GM12878 (cell line): Measurements from ENCODE around the gene GAS2. TPM values are rescaled to one million over a fixed set of nuclear protein-coding genes. Genes with fewer than 3 reads are reported as not detected.

Experiments
- ATAC-seq: fragments of 200-7000 bp; cut with Tn5 transposase; 3 replicates; pipeline ENCODE4 v1.9.1; 2020; ENCODE audit warnings: mild to moderate bottlenecking, moderate library complexity
- BruUV-seq: library from RNA; stranded (reverse); fragments of 400-500 nt; replicated peaks from 2 replicates; lab custom pipeline; 2021; lab: Mats Ljungman, UMichigan
- CTCF ChIA-PET: fragments of 300-600 bp; sonication (Branson Sonifier 250); formaldehyde crosslinking; extraction: SDS; loops from one replicate; lab custom pipeline; 2021; ENCODE audit warnings: inconsistent platforms; lab: Yijun Ruan, JAX
- POLR2A ChIA-PET: fragments of 350-600 bp; formaldehyde crosslinking; extraction: SDS; loops from one replicate; lab custom pipeline; 2021; ENCODE audit warnings: inconsistent platforms; lab: Charles Lee
- RAD21 ChIA-PET: fragments of 300-600 bp; sonication (Branson Sonifier 250); formaldehyde crosslinking; loops from one replicate; lab custom pipeline; 2023; ENCODE audit warnings: antibody characterized with exemption; ENCODE audit not compliant: unreplicated experiment; lab: Charles Lee
- SMC1A ChIA-PET: fragments of 300-600 bp; sonication (Branson Sonifier 250); formaldehyde crosslinking; loops from one replicate; lab custom pipeline; 2023; ENCODE audit not compliant: unreplicated experiment, uncharacterized antibody; lab: Charles Lee
- DNase-seq: peaks from one replicate; pipeline ENCODE4 v3.0.0-alpha.2; 2011; ENCODE audit warnings: low read depth, low spot score
- FAIRE-seq: peaks from 3 replicates; lab custom pipeline; 2011; peaks lifted over from hg19 to GRCh38; lab: Jason Lieb, UNC
- H2AFZ ChIP-seq: 2 replicates; pipeline ENCODE4 v1.6.0; 2011; ENCODE audit warnings: low read depth, low read length, control low read depth; ENCODE audit not compliant: control insufficient read depth
- H3K27ac ChIP-seq: 2 replicates; pipeline ENCODE4 v1.5.1; 2011; ENCODE audit warnings: control low read depth; ENCODE audit not compliant: control insufficient read depth, insufficient read depth
- H3K27me3 ChIP-seq, 2 experiments: replicated peaks in 1 of 2; 2 replicates each; pipeline versions ENCODE4 v1.6.0 to v1.6.1; 2011; ENCODE audit warnings: low read length in 1 of 2; ENCODE audit not compliant: control insufficient read depth in 2 of 2, insufficient read depth in 2 of 2
- H3K36me3 ChIP-seq, 2 experiments: 2 replicates each; pipeline ENCODE4 v1.5.1; 2011; ENCODE audit warnings: low read length in 1 of 2; ENCODE audit not compliant: control insufficient read depth in 2 of 2, insufficient read depth in 2 of 2
- H3K4me1 ChIP-seq: 2 replicates; pipeline ENCODE4 v1.6.1; 2011; ENCODE audit warnings: mild to moderate bottlenecking, low read length, moderate library complexity, mixed read lengths; ENCODE audit not compliant: control insufficient read depth, insufficient read depth
- H3K4me2 ChIP-seq: 2 replicates; pipeline ENCODE4 v1.6.0; 2011; ENCODE audit warnings: control low read depth; ENCODE audit not compliant: control insufficient read depth, insufficient read depth
- H3K4me3 ChIP-seq: fragments of 200-600 bp; sonication (generic); 2 replicates; pipeline ENCODE4 v1.5.1; 2016
- H3K79me2 ChIP-seq: 2 replicates; pipeline ENCODE4 v1.6.0; 2011; ENCODE audit warnings: low read length; ENCODE audit not compliant: control insufficient read depth, insufficient read depth
- H3K9ac ChIP-seq: 2 replicates; pipeline ENCODE4 v1.8.0; 2011; ENCODE audit warnings: low read length, control low read depth, mixed read lengths; ENCODE audit not compliant: control insufficient read depth, insufficient read depth
- H3K9me3 ChIP-seq: replicated peaks from 3 replicates; pipeline ENCODE4 v1.5.1; 2011; ENCODE audit warnings: mild to moderate bottlenecking, low read length; ENCODE audit not compliant: control insufficient read depth, insufficient read depth
- H4K20me1 ChIP-seq: 2 replicates; pipeline ENCODE4 v1.6.0; 2011; ENCODE audit not compliant: control insufficient read depth, insufficient read depth
- ATF7 ChIP-seq: fragments of 450-650 bp; IDR thresholded peaks from 2 replicates; pipeline ENCODE4 v1.6.1; 2016; ENCODE audit warnings: low read depth, mild to moderate bottlenecking
- CEBPB ChIP-seq, 2 experiments: fragments of 150-350 bp in 1 of 2; IDR thresholded peaks; 2 replicates each; pipeline ENCODE4 v1.6.1; 2012 to 2014; ENCODE audit warnings: low read depth in 2 of 2, low read length in 2 of 2, borderline replicate concordance in 1 of 2, inconsistent platforms in 1 of 2
- CREB1 ChIP-seq: IDR thresholded peaks from 2 replicates; pipeline ENCODE4 v1.6.1; 2012; ENCODE audit warnings: low read depth, mild to moderate bottlenecking, inconsistent platforms
- CREM ChIP-seq: IDR thresholded peaks from 2 replicates; pipeline ENCODE4 v1.6.1; 2014; ENCODE audit warnings: antibody characterized with exemption, low read depth
- DPF2 ChIP-seq: fragments of 450-650 bp; IDR thresholded peaks from 2 replicates; pipeline ENCODE4 v1.6.1; 2017; ENCODE audit warnings: mild to moderate bottlenecking
- ETV6 ChIP-seq, 2 experiments: fragments of 450-650 bp in 1 of 2; IDR thresholded peaks in 1 of 2; conservative IDR thresholded peaks in 1 of 2; 2 replicates each; pipeline ENCODE4 v1.6.1; 2014; ENCODE audit warnings: antibody characterized with exemption in 1 of 2, borderline replicate concordance in 1 of 2, low read depth in 1 of 2, mild to moderate bottlenecking in 1 of 2, moderate library complexity in 1 of 2
- EZH2 ChIP-seq: IDR thresholded peaks from 2 replicates; pipeline ENCODE4 v1.6.1; 2012; ENCODE audit warnings: low read depth, mild to moderate bottlenecking, control low read depth, inconsistent platforms, low read length, borderline replicate concordance; ENCODE audit not compliant: control insufficient read depth
- IKZF2 ChIP-seq, 2 experiments: fragments of 450-650 bp; IDR thresholded peaks; 2 replicates each; pipeline ENCODE4 v1.6.1; 2017; ENCODE audit warnings: mild to moderate bottlenecking in 2 of 2, moderate library complexity in 2 of 2
- KAT2A ChIP-seq: conservative IDR thresholded peaks from 2 replicates; pipeline ENCODE4 v1.6.1; 2011; ENCODE audit warnings: low read depth, low read length; ENCODE audit not compliant: control insufficient read depth
- MEF2A ChIP-seq: IDR thresholded peaks from 2 replicates; pipeline ENCODE4 v1.6.1; 2011; ENCODE audit warnings: low read depth, mild to moderate bottlenecking, low read length, moderate library complexity; ENCODE audit not compliant: insufficient read depth
- SIX5 ChIP-seq: IDR thresholded peaks from 2 replicates; pipeline ENCODE4 v1.6.1; 2011; ENCODE audit warnings: mild to moderate bottlenecking, low read depth, low read length, moderate library complexity; ENCODE audit not compliant: severe bottlenecking
- SMARCA5 ChIP-seq: fragments of 450-650 bp; IDR thresholded peaks from 2 replicates; pipeline ENCODE4 v1.6.1; 2017; ENCODE audit warnings: mild to moderate bottlenecking
- TAF1 ChIP-seq: IDR thresholded peaks from 2 replicates; pipeline ENCODE4 v1.6.1; 2011; ENCODE audit warnings: mild to moderate bottlenecking, low read depth, low read length, borderline replicate concordance
- TCF12 ChIP-seq: IDR thresholded peaks from 2 replicates; pipeline ENCODE4 v1.6.1; 2011; ENCODE audit warnings: low read depth, mild to moderate bottlenecking, low read length
- WRNIP1 ChIP-seq: IDR thresholded peaks from 2 replicates; pipeline ENCODE4 v1.6.1; 2011; ENCODE audit warnings: low read depth, low read length, improper control_type of control experiment, borderline replicate concordance
- ZNF274 ChIP-seq: IDR thresholded peaks from one replicate; pipeline ENCODE4 v1.8.0; 2011; ENCODE audit not compliant: insufficient read length, insufficient read depth
- ZSCAN29 ChIP-seq: fragments of 450-650 bp; IDR thresholded peaks from 2 replicates; pipeline ENCODE4 v1.6.1; 2017; ENCODE audit warnings: mild to moderate bottlenecking, moderate library complexity
- WGBS: methylation state at CpG from one replicate; pipeline ENCODE4 v1.1.6; 2016; ENCODE audit warnings: low lambda C conversion rate; ENCODE audit not compliant: insufficient replicate concordance, insufficient coverage; ENCODE audit errors: missing lambda C conversion rate; 5-methylcytosine and 5-hydroxymethylcytosine counted together
- in situ Hi-C: fragments of 300-500 bp; cut with MboI; formaldehyde crosslinking; loops from 9 replicates; pipeline ENCODE4 v1.14.3; 2018; ENCODE audit warnings: mixed read lengths
- intact Hi-C: fragments of 100-400 bp; cut with micrococcal nuclease; formaldehyde crosslinking; loops from one replicate; pipeline ENCODE4 v1.14.2; 2022; ENCODE audit not compliant: unreplicated experiment
- polyA plus RNA-seq, 11 experiments: library from polyadenylated mRNA; depleted of rRNA in 4 of 11; unstranded in 6 of 11; stranded (reverse) in 5 of 11; fragments of >200 nt; fragmentation: Nextera tagmentation in 4 of 11; fragmentation: Illumina TruSeq in 1 of 11; extraction: Ambion mirVana in 4 of 11; extraction: Trizol in 1 of 11; gene quantifications; 1 replicate in 1 of 11; 2 replicates in 10 of 11; pipeline versions ENCODE4 v1.2.1 to v1.2.3, GENCODE V29; 2011 to 2016; ENCODE audit warnings: inconsistent platforms in 2 of 11, missing spikeins in 2 of 11, low read depth in 1 of 11
- total RNA-seq, 4 experiments: library from RNA; depleted of rRNA in 3 of 4; stranded (reverse); fragments of >200 nt in 3 of 4; fragmentation: Illumina TruSeq in 1 of 4; extraction: Trizol in 1 of 4; gene quantifications; 2 replicates each; pipeline versions ENCODE4 v1.2.1 to v1.2.3, GENCODE V29; 2013 to 2021
- TF ChIP-seq, protein P1 (sequence below): IDR thresholded peaks from 2 replicates; pipeline ENCODE4 v1.6.1; 2011; ENCODE audit warnings: borderline replicate concordance, low read depth, mild to moderate bottlenecking, moderate library complexity, mixed read lengths, low read length; ENCODE audit not compliant: insufficient read depth; ENCODE audit errors: extremely low read length

The GAS2 gene
- total and polyA plus RNA-seq, 10 of the 15 experiments (the other 5 are each of a cell fraction or from before 2014, with no cell fraction given) = 16.4 to 81.4 (median 26.2) TPM

- SMC1A ChIA-PET = interaction anchor here (1.0 to 2.5 kb wide), 6 partner anchors 9 to 248 kb away, joined by 3 to 11 read pairs (median 3); no protein-coding TSS in a partner anchor
- Histone ChIP-seq H3K9me3 (no peaks in the 10 kb centered on the region), H2AFZ (no peak overlapping the region), H3K4me1 (no peaks in the 10 kb centered on the region), H3K4me2 (no peak overlapping the region), H3K36me3 (no peaks in the 10 kb centered on the region), H3K4me3 (no peak overlapping the region), H3K27me3 (no peaks in the 10 kb centered on the region), H3K27ac (no peak overlapping the region), H3K79me2 (no peaks in the 10 kb centered on the region), H3K9ac (no peak overlapping the region), H4K20me1 (no peaks in the 10 kb centered on the region)
- in situ Hi-C loops = no loop called here
- TF ChIP-seq EZH2 (no peak), ATF7 (no peak)
- TF ChIP-seq, protein P1, sequence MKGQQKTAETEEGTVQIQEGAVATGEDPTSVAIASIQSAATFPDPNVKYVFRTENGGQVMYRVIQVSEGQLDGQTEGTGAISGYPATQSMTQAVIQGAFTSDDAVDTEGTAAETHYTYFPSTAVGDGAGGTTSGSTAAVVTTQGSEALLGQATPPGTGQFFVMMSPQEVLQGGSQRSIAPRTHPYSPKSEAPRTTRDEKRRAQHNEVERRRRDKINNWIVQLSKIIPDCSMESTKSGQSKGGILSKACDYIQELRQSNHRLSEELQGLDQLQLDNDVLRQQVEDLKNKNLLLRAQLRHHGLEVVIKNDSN = no peak
- no peak for ATAC-seq
- DNase-seq = no peak
- 59% methylated on average over 5 of the region's 5 CpGs for WGBS
- POLR2A ChIA-PET = interaction anchor here (1.0 kb wide), 1 partner anchor 9 kb away, joined by 5 read pairs; no protein-coding TSS in a partner anchor
- intact Hi-C loops = no loop called here
- CTCF ChIA-PET = interaction anchor here (1.8 kb wide), 1 partner anchor 13 kb away, joined by 12 read pairs; no protein-coding TSS in a partner anchor
- RAD21 ChIA-PET = interaction anchor here (1.2 to 1.3 kb wide), 2 partner anchors 13 to 29 kb away, joined by 4 to 5 read pairs; partner anchors contain the start of gene SVIP
- BruUV-seq = no TSS peak
- FAIRE-seq = no peak
Measured at GRCh38 chr11:22800482-22800881, 134.1 kb downstream of the GAS2 start.

DNA sequence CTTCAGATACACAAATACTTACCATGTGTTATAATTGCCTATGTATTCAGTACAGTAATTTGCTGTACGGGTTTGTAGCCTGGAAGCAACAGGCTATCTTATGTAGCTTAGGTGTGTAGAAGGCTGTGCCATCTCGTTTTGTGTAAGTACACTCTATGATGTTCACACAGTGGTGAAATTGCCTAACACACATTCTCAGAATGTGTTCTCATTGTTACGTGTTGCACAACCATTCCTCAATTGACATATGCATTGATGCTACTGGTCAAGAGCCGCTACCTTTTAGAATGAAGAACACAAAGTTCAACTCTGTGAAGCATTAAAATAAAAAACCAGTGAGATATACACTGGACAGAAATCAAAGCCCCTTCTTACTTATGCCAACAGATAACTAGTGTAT is 136.4 kb downstream of the GAS2 start:
- no peaks in the 10 kb centered on the region for H3K27me3 ChIP-seq
- FAIRE-seq (no peak), ATAC-seq (no peak), DNase-seq (no peak)
- no peak overlapping the region for H3K4me3 ChIP-seq
- ChIA-PET RAD21 (no interaction called here), POLR2A (no interaction called here), CTCF (interaction anchor here (0.6 kb wide), 1 partner anchor 124 kb away, joined by 3 read pairs; no protein-coding TSS in a partner anchor), SMC1A (no interaction called here)
- no peaks in the 10 kb centered on the region for H4K20me1 ChIP-seq
- H2AFZ ChIP-seq = no peak overlapping the region
- no peak overlapping the region for H3K4me2 ChIP-seq
- no peaks in the 10 kb centered on the region for H3K4me1 ChIP-seq
- WGBS = 45% methylated on average over 4 of the region's 4 CpGs
- no peak overlapping the region for H3K27ac ChIP-seq
- no peaks in the 10 kb centered on the region for H3K79me2 ChIP-seq
- BruUV-seq = no TSS peak
- no peaks in the 10 kb centered on the region for H3K36me3 ChIP-seq
- no peaks in the 10 kb centered on the region; the same call in 2 of the 3 replicates for H3K9me3 ChIP-seq
- in situ Hi-C loops (no loop called here), intact Hi-C loops (no loop called here)
- H3K9ac ChIP-seq = no peak overlapping the region
- no peak for TF ChIP-seq DPF2
- TF ChIP-seq SMARCA5 = no peak
- TF ChIP-seq MEF2A = no peak
- no peak for TF ChIP-seq KAT2A
- no peak for TF ChIP-seq CREB1
- TF ChIP-seq CREM = no peak
- TF ChIP-seq ETV6 (conservative IDR thresholded peaks at IDR 0.05 in 1 of 2, IDR thresholded peaks at IDR 0.05 in 1 of 2; ENCODE audit: borderline replicate concordance in 1 of 2, low read depth in 1 of 2) = no peak
- TF ChIP-seq SIX5 = no peak
- no peak for TF ChIP-seq WRNIP1
- TF ChIP-seq IKZF2 (IDR thresholded peaks at IDR 0.05) = no peak
- no peak for TF ChIP-seq TCF12
- TF ChIP-seq TAF1 = no peak
- no peak for TF ChIP-seq EZH2
- no peak for TF ChIP-seq ZNF274
- TF ChIP-seq CEBPB (IDR thresholded peaks at IDR 0.05; ENCODE audit: borderline replicate concordance in 1 of 2, low read depth in 2 of 2, low read length in 2 of 2) = no peak
- TF ChIP-seq ZSCAN29 = no peak
